OCI-LY3 (cell line): ENCODE results near the gene PTPRC.

Source experiments
- EZH2phosphoT487 ChIP-seq: fragments of 200-600 bp; shearing (Covaris generic); IDR thresholded peaks from 2 replicates; pipeline ENCODE4 v1.6.1; 2018; ENCODE audit warnings: antibody characterized with exemption, mixed run types, low read depth
- TF ChIP-seq, protein P1 (sequence below): fragments of 200-600, 300-600 bp; sonication (generic); IDR thresholded peaks from 2 replicates; pipeline ENCODE4 v1.5.1; 2014; ENCODE audit warnings: antibody characterized with exemption, low read length, low read depth

DNA sequence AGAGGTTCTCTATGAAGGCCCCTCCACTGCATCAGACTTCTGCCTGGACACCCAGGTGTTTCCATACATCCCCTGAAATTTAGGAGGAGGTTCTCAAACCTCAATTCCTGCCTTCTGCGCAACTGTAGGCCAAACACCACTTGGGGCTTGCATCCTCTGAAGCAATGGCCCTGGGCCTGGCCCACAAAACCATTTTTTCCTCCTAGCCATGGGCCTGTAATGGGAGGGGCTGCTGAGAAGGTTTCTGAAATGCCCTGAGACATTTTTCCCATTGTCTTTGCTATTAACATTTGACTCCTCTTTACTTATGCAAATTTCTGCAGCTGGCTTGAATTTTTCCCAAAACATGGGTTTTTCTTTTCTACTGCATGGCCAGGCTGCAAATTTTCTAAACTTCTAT lies 37.9 kb upstream of the PTPRC start:
- TF ChIP-seq, protein P1, sequence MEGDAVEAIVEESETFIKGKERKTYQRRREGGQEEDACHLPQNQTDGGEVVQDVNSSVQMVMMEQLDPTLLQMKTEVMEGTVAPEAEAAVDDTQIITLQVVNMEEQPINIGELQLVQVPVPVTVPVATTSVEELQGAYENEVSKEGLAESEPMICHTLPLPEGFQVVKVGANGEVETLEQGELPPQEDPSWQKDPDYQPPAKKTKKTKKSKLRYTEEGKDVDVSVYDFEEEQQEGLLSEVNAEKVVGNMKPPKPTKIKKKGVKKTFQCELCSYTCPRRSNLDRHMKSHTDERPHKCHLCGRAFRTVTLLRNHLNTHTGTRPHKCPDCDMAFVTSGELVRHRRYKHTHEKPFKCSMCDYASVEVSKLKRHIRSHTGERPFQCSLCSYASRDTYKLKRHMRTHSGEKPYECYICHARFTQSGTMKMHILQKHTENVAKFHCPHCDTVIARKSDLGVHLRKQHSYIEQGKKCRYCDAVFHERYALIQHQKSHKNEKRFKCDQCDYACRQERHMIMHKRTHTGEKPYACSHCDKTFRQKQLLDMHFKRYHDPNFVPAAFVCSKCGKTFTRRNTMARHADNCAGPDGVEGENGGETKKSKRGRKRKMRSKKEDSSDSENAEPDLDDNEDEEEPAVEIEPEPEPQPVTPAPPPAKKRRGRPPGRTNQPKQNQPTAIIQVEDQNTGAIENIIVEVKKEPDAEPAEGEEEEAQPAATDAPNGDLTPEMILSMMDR = no peak
- no peak for TF ChIP-seq EZH2phosphoT487
